ENCODE measurements around the gene MACROH2A1. TPM values are rescaled to one million over a fixed set of nuclear protein-coding genes. Genes with fewer than 3 reads are reported as not detected.

Gene MACROH2A1
- total and polyA plus RNA-seq, 10 of the 15 experiments (the other 5 are each of a cell fraction or from before 2014, with no cell fraction given), result 45.7 to 230 (median 196) TPM

DNA sequence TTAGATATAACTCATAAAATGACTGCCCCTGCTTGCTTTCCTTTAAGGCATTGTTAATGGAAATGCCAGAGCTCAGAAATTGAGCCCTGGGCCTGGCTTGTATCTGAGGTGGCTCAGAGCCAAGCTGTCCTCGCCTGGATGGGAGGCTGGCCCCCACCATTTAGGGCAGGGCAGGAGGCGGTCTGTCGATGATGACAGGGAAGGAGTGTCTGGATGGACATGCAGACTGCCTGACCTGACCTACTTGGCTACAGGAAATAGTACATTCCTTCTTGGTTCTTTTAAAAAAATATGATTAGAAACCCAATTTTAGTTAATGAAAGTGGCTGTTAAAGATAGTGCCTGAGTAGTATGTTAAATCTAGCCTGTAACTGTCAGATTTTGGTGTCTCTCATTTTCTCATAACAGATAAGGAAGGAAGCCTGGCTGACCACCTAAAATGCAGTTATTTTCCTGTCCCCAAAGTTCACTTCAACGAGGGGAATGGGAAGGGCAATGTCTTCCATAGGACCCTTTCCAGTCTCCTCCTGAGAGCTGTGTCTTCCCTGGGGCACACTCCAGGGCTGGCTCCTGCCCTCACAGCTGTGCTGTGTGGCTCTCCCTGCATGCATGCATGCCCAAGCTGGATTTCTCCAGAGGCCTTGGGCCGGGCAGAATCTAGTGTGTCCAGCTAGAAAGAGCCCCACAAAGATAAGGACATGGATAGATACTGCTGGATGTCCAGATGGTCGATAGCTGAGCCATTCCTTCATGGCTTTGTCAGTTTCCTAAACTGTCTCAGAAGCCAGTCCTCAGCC lies 42.3 kb downstream of the MACROH2A1 start (continued):
- no peak for TF ChIP-seq CUX1 (IDR thresholded peaks at IDR 0.05; ENCODE audit: insufficient replicate concordance, low read depth, low read length)
- no peak for TF ChIP-seq NFYB (IDR thresholded peaks at IDR 0.05; ENCODE audit: insufficient read depth, low read depth, low read length)
- no peak for TF ChIP-seq ATF7 (IDR thresholded peaks at IDR 0.05; ENCODE audit: low read depth)
- TF ChIP-seq, protein P1, sequence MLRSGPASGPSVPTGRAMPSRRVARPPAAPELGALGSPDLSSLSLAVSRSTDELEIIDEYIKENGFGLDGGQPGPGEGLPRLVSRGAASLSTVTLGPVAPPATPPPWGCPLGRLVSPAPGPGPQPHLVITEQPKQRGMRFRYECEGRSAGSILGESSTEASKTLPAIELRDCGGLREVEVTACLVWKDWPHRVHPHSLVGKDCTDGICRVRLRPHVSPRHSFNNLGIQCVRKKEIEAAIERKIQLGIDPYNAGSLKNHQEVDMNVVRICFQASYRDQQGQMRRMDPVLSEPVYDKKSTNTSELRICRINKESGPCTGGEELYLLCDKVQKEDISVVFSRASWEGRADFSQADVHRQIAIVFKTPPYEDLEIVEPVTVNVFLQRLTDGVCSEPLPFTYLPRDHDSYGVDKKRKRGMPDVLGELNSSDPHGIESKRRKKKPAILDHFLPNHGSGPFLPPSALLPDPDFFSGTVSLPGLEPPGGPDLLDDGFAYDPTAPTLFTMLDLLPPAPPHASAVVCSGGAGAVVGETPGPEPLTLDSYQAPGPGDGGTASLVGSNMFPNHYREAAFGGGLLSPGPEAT (IDR thresholded peaks at IDR 0.05; ENCODE audit: low read depth), result no peak
- TF ChIP-seq BHLHE40 (IDR thresholded peaks at IDR 0.05; ENCODE audit: borderline replicate concordance in 1 of 2, low read depth in 2 of 2, low read length in 1 of 2), result no peak
- TF ChIP-seq IRF4 (IDR thresholded peaks at IDR 0.05; ENCODE audit: low read depth, low read length), result no peak
- TF ChIP-seq HCFC1 (IDR thresholded peaks at IDR 0.05; ENCODE audit: low read length), result no peak
- no peak for TF ChIP-seq PKNOX1 (IDR thresholded peaks at IDR 0.05)
